Smooth muscle cell (in vitro differentiated cells): ENCODE results near the gene FLYWCH2. TPM values are rescaled to one million over a fixed set of nuclear protein-coding genes. Genes with fewer than 3 reads are reported as not detected.

Experiments
- DNase-seq: peaks from one replicate; lab custom pipeline; 2025; ENCODE audit not compliant: unreplicated experiment; lab: John Stamatoyannopoulos, UW
- H2AFZ ChIP-seq: fragments of 200-600 bp; sonication (generic); 2 replicates; pipeline ENCODE4 v1.6.0; 2016; ENCODE audit warnings: antibody characterized with exemption, low read depth, mild to moderate bottlenecking
- H3F3A ChIP-seq: fragments of 200-600 bp; sonication (generic); 2 replicates; pipeline ENCODE4 v1.6.0; 2017; ENCODE audit warnings: antibody characterized with exemption, low read depth
- H3K27ac ChIP-seq: fragments of 200-600 bp; sonication (generic); 2 replicates; pipeline ENCODE4 v1.5.1; 2016; ENCODE audit warnings: low read depth, mild to moderate bottlenecking
- H3K27me3 ChIP-seq: fragments of 200-600 bp; sonication (generic); 2 replicates; pipeline ENCODE4 v1.6.1; 2016; ENCODE audit warnings: low read depth, mild to moderate bottlenecking
- H3K36me3 ChIP-seq: fragments of 200-600 bp; sonication (generic); 2 replicates; pipeline ENCODE4 v1.5.1; 2016; ENCODE audit warnings: low read depth
- H3K4me1 ChIP-seq: fragments of 200-600 bp; sonication (generic); 2 replicates; pipeline ENCODE4 v1.5.1; 2016; ENCODE audit warnings: low read depth
- H3K4me2 ChIP-seq: fragments of 200-600 bp; sonication (generic); 2 replicates; pipeline ENCODE4 v1.6.0; 2016; ENCODE audit warnings: mild to moderate bottlenecking
- H3K4me3 ChIP-seq: fragments of 200-600 bp; sonication (generic); 2 replicates; pipeline ENCODE4 v1.5.1; 2016; ENCODE audit warnings: mild to moderate bottlenecking
- H3K79me2 ChIP-seq: fragments of 200-600 bp; sonication (generic); 2 replicates; pipeline ENCODE4 v1.6.0; 2016; ENCODE audit warnings: low read depth, mild to moderate bottlenecking
- H3K9ac ChIP-seq: fragments of 200-600 bp; sonication (generic); 2 replicates; pipeline ENCODE4 v1.6.0; 2016; ENCODE audit warnings: low read depth
- H3K9me3 ChIP-seq: fragments of 200-600 bp; sonication (generic); replicated peaks from 2 replicates; pipeline ENCODE4 v1.5.1; 2016; ENCODE audit warnings: low read depth
- H4K20me1 ChIP-seq: fragments of 200-600 bp; sonication (generic); 2 replicates; pipeline ENCODE4 v1.6.0; 2016; ENCODE audit warnings: low read depth
- CTCF ChIP-seq: fragments of 200-600 bp; sonication (generic); IDR thresholded peaks from 2 replicates; pipeline ENCODE4 v1.5.1; 2017; ENCODE audit warnings: borderline replicate concordance, mild to moderate bottlenecking, antibody characterized with exemption; ENCODE audit not compliant: insufficient read depth, poor library complexity, severe bottlenecking
- WGBS: methylation state at CpG from one replicate; pipeline ENCODE4 v1.1.7; 2016; ENCODE audit warnings: low lambda C conversion rate; 5-methylcytosine and 5-hydroxymethylcytosine counted together
- polyA plus RNA-seq: library from polyadenylated mRNA; unstranded; fragments of >200 nt; fragmentation: Nextera tagmentation; extraction: Ambion mirVana; gene quantifications from 2 replicates; pipeline ENCODE4 v1.2.1, GENCODE V29; 2016
- total RNA-seq: library from RNA; depleted of rRNA; stranded (reverse); fragments of >200 nt; gene quantifications from 2 replicates; pipeline ENCODE4 v1.2.3, GENCODE V29; 2014

FLYWCH2 gene
- total and polyA plus RNA-seq, 2 experiments from 2014 or later = 31.7 to 52.7 TPM

GRCh38 chr16:2835638-2836493 is 47.1 kb upstream of the FLYWCH2 start:
- Histone ChIP-seq H3K4me2 (peak overlapping the region; percentile 69), H3F3A (peaks cover 7% of the 10 kb centered on the region), H3K79me2 (no peaks in the 10 kb centered on the region), H3K9ac (no peak overlapping the region), H2AFZ (no peak overlapping the region), H3K27me3 (no peaks in the 10 kb centered on the region), H3K27ac (peak overlapping the region; percentile 44), H3K36me3 (no peaks in the 10 kb centered on the region), H3K4me3 (no peak overlapping the region), H3K4me1 (no peaks in the 10 kb centered on the region), H3K9me3 (no peaks in the 10 kb centered on the region), H4K20me1 (no peaks in the 10 kb centered on the region)
- 26% methylated on average over 22 of the region's 22 CpGs for WGBS
- no peak for DNase-seq
- no peak for TF ChIP-seq CTCF

GRCh38 chr16:2836646-2837508 is 46.1 kb upstream of the FLYWCH2 start:
- H2AFZ ChIP-seq = no peak overlapping the region
- H4K20me1 ChIP-seq = no peaks in the 10 kb centered on the region
- no peak for DNase-seq
- H3K79me2 ChIP-seq = no peaks in the 10 kb centered on the region
- H3K27me3 ChIP-seq = no peaks in the 10 kb centered on the region
- no peaks in the 10 kb centered on the region for H3K9me3 ChIP-seq
- TF ChIP-seq CTCF = no peak
- H3K27ac ChIP-seq = peak overlapping the region; percentile 35
- no peak overlapping the region for H3K4me3 ChIP-seq
- no peak overlapping the region for H3K4me2 ChIP-seq
- no peaks in the 10 kb centered on the region for H3K36me3 ChIP-seq
- 89% methylated on average over 13 of the region's 13 CpGs for WGBS
- H3K9ac ChIP-seq = no peak overlapping the region
- H3F3A ChIP-seq = peaks cover 7% of the 10 kb centered on the region
- H3K4me1 ChIP-seq = no peaks in the 10 kb centered on the region

- H3F3A ChIP-seq = peaks cover 7% of the 10 kb centered on the region
- WGBS = 9% methylated on average over 12 of the region's 12 CpGs
- no peak overlapping the region for H3K4me2 ChIP-seq
- no peaks in the 10 kb centered on the region for H3K79me2 ChIP-seq
- H3K4me3 ChIP-seq = no peak overlapping the region
- peak; percentile 84 for TF ChIP-seq CTCF
- no peaks in the 10 kb centered on the region for H4K20me1 ChIP-seq
- no peaks in the 10 kb centered on the region for H3K4me1 ChIP-seq
- H2AFZ ChIP-seq = no peak overlapping the region
- H3K27me3 ChIP-seq = no peaks in the 10 kb centered on the region
- peak; percentile 20 for DNase-seq
- no peak overlapping the region for H3K9ac ChIP-seq
- H3K27ac ChIP-seq = no peak overlapping the region
- H3K9me3 ChIP-seq = no peaks in the 10 kb centered on the region
- no peaks in the 10 kb centered on the region for H3K36me3 ChIP-seq
Measured at GRCh38 chr16:2838928-2839327, 44.1 kb upstream of the FLYWCH2 start.
